WTC11 (cell line): ENCODE results near the gene VPREB3. TPM values are rescaled to one million over a fixed set of nuclear protein-coding genes. Genes with fewer than 3 reads are reported as not detected.

Experiments used
- GABPB1 ChIP-seq: sonication (generic); formaldehyde crosslinking; IDR thresholded peaks from 2 replicates; pipeline ENCODE4 v1.8.1; 2023; ENCODE audit warnings: mild to moderate bottlenecking, missing genetic modification reagents
- MLX ChIP-seq: sonication (generic); formaldehyde crosslinking; IDR thresholded peaks from 2 replicates; pipeline ENCODE4 v1.8.1; 2023; ENCODE audit warnings: mild to moderate bottlenecking, missing genetic modification reagents, moderate library complexity
- MYBL2 ChIP-seq: sonication (generic); formaldehyde crosslinking; IDR thresholded peaks from 2 replicates; pipeline ENCODE4 v1.8.1; 2023; ENCODE audit warnings: mild to moderate bottlenecking, moderate library complexity, missing genetic modification reagents
- PRRX2 ChIP-seq: fragments of 250-450 bp; sonication (Bioruptor Pico); IDR thresholded peaks from 2 replicates; pipeline ENCODE4 v1.8.0; 2021; ENCODE audit warnings: mild to moderate bottlenecking
- SMAD4 ChIP-seq: sonication (generic); formaldehyde crosslinking; IDR thresholded peaks from 2 replicates; pipeline ENCODE4 v1.8.0; 2022; ENCODE audit warnings: mild to moderate bottlenecking, missing genetic modification reagents
- ZNF219 ChIP-seq: sonication (generic); formaldehyde crosslinking; IDR thresholded peaks from 2 replicates; pipeline ENCODE4 v1.8.0; 2023; ENCODE audit warnings: missing genetic modification reagents, mild to moderate bottlenecking, borderline replicate concordance
- ZNF317 ChIP-seq: sonication (generic); formaldehyde crosslinking; IDR thresholded peaks from 2 replicates; pipeline ENCODE4 v1.8.1; 2023; ENCODE audit warnings: low read depth, mild to moderate bottlenecking, moderate library complexity, missing genetic modification reagents, borderline replicate concordance
- total RNA-seq: library from RNA; stranded (reverse); gene quantifications from 3 replicates; pipeline ENCODE4 v1.2.3, GENCODE V29; 2021
- TF ChIP-seq, protein P1 (sequence below): sonication (generic); formaldehyde crosslinking; IDR thresholded peaks from 2 replicates; pipeline ENCODE4 v1.8.0; 2022; ENCODE audit warnings: mild to moderate bottlenecking, missing genetic modification reagents
- TF ChIP-seq, protein P2 (sequence below): fragments of 250-450 bp; sonication (Bioruptor Pico); IDR thresholded peaks from 2 replicates; pipeline ENCODE4 v1.9.0; 2021; ENCODE audit warnings: mild to moderate bottlenecking
- TF ChIP-seq, protein P3 (sequence below): sonication (generic); formaldehyde crosslinking; IDR thresholded peaks from 2 replicates; pipeline ENCODE4 v1.8.1; 2023; ENCODE audit warnings: mild to moderate bottlenecking, missing genetic modification reagents
- TF ChIP-seq, protein P4 (sequence below): fragments of 250-450 bp; sonication (Bioruptor Pico); conservative IDR thresholded peaks from 2 replicates; pipeline ENCODE4 v1.9.0; 2021; ENCODE audit warnings: mild to moderate bottlenecking
- TF ChIP-seq, protein P5 (sequence below): sonication (generic); formaldehyde crosslinking; IDR thresholded peaks from 2 replicates; pipeline ENCODE4 v1.8.0; 2022; ENCODE audit warnings: mild to moderate bottlenecking, missing genetic modification reagents

The VPREB3 gene
- total RNA-seq, 1 experiment from 2014 or later = 0.81 TPM

- TF ChIP-seq ZNF317 (CRISPR knock-in tag) (no peak), MYBL2 (CRISPR knock-in tag) (no peak), SMAD4 (CRISPR knock-in tag) (no peak), PRRX2 (CRISPR knock-in tag) (no peak), GABPB1 (CRISPR knock-in tag) (no peak), MLX (no peak), ZNF219 (no peak)
- TF ChIP-seq, protein P1, sequence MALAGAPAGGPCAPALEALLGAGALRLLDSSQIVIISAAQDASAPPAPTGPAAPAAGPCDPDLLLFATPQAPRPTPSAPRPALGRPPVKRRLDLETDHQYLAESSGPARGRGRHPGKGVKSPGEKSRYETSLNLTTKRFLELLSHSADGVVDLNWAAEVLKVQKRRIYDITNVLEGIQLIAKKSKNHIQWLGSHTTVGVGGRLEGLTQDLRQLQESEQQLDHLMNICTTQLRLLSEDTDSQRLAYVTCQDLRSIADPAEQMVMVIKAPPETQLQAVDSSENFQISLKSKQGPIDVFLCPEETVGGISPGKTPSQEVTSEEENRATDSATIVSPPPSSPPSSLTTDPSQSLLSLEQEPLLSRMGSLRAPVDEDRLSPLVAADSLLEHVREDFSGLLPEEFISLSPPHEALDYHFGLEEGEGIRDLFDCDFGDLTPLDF (CRISPR knock-in tag) = no peak
- TF ChIP-seq, protein P2, sequence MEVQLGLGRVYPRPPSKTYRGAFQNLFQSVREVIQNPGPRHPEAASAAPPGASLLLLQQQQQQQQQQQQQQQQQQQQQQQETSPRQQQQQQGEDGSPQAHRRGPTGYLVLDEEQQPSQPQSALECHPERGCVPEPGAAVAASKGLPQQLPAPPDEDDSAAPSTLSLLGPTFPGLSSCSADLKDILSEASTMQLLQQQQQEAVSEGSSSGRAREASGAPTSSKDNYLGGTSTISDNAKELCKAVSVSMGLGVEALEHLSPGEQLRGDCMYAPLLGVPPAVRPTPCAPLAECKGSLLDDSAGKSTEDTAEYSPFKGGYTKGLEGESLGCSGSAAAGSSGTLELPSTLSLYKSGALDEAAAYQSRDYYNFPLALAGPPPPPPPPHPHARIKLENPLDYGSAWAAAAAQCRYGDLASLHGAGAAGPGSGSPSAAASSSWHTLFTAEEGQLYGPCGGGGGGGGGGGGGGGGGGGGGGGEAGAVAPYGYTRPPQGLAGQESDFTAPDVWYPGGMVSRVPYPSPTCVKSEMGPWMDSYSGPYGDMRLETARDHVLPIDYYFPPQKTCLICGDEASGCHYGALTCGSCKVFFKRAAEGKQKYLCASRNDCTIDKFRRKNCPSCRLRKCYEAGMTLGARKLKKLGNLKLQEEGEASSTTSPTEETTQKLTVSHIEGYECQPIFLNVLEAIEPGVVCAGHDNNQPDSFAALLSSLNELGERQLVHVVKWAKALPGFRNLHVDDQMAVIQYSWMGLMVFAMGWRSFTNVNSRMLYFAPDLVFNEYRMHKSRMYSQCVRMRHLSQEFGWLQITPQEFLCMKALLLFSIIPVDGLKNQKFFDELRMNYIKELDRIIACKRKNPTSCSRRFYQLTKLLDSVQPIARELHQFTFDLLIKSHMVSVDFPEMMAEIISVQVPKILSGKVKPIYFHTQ = no peak
- TF ChIP-seq, protein P3, sequence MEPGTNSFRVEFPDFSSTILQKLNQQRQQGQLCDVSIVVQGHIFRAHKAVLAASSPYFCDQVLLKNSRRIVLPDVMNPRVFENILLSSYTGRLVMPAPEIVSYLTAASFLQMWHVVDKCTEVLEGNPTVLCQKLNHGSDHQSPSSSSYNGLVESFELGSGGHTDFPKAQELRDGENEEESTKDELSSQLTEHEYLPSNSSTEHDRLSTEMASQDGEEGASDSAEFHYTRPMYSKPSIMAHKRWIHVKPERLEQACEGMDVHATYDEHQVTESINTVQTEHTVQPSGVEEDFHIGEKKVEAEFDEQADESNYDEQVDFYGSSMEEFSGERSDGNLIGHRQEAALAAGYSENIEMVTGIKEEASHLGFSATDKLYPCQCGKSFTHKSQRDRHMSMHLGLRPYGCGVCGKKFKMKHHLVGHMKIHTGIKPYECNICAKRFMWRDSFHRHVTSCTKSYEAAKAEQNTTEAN (CRISPR knock-in tag) = no peak
- TF ChIP-seq, protein P4, sequence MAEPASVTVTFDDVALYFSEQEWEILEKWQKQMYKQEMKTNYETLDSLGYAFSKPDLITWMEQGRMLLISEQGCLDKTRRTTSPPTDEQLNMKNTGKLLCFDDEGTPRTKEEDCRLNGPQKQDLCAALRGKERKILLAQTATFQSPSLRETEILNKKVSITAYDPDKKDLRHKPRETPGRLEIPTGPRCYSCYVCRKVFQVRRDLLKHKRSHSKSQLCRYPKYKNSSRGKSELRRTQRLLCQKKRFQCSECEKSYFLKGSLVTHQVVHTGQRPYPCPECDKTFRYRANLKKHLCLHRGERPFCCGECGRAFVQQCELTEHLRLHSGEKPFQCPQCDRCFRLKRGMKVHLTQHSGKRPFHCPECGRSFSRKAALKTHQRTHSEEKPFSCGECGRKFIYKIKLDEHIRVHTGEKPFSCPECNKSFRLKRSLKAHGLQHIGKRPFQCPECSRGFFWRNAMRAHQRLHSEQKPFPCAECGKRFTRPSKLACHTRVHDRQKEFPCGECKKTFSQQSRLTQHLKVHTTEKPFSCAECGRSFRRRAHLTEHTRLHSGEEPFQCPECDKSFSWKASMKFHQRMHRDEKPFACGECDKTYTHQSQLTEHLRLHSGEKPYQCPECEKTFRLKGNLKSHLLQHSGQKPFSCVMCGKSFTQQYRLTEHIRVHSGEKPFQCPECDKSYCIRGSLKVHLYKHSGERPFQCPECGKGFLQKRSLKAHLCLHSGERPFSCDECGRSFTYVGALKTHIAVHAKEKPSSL = no peak
- TF ChIP-seq, protein P5, sequence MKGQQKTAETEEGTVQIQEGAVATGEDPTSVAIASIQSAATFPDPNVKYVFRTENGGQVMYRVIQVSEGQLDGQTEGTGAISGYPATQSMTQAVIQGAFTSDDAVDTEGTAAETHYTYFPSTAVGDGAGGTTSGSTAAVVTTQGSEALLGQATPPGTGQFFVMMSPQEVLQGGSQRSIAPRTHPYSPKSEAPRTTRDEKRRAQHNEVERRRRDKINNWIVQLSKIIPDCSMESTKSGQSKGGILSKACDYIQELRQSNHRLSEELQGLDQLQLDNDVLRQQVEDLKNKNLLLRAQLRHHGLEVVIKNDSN (CRISPR knock-in tag) = no peak
Observed at GRCh38 chr22:23704062-23704461, 50.2 kb downstream of the VPREB3 start (continued).

Other genes starting within 250 kb of the VPREB3 start
- gene IGLL1, start 174.1 kb downstream of the VPREB3 start, total RNA-seq = not detected in 3 replicates
- 0.21 to 0.32 TPM (median 0.26 TPM) in 3 replicates for gene DRICH1, start 122.1 kb downstream of the VPREB3 start, total RNA-seq
- 0.05 TPM in 1 of 3 replicates, not detected in the others for gene RGL4, start 63.4 kb downstream of the VPREB3 start, total RNA-seq
- gene ZNF70, start 3.3 kb downstream of the VPREB3 start, total RNA-seq = 3.3 to 3.6 TPM (median 3.3 TPM) in 3 replicates
- gene C22orf15, start 8.6 kb upstream of the VPREB3 start, total RNA-seq = 2.7 to 3.6 TPM (median 3.5 TPM) in 3 replicates
- gene CHCHD10, start 13.5 kb upstream of the VPREB3 start, total RNA-seq = 170 to 198 TPM (median 171 TPM) in 3 replicates
- gene MMP11, start 18.4 kb upstream of the VPREB3 start, total RNA-seq = 14.5 to 16.5 TPM (median 16.2 TPM) in 3 replicates
- gene SMARCB1, start 32.5 kb upstream of the VPREB3 start, total RNA-seq = 135 to 149 TPM (median 146 TPM) in 3 replicates
- 10.9 to 12.5 TPM (median 11.3 TPM) in 3 replicates for gene DERL3, start 84.6 kb upstream of the VPREB3 start, total RNA-seq
- 17.2 to 21.1 TPM (median 19.9 TPM) in 3 replicates for gene SLC2A11, start 103.5 kb upstream of the VPREB3 start, total RNA-seq
- gene MIF, start 140.0 kb upstream of the VPREB3 start, total RNA-seq = 1,424 to 1,978 TPM (median 1,885 TPM) in 3 replicates
- 16.6 to 23.2 TPM (median 19.8 TPM) in 3 replicates for gene GSTT2B, start 206.8 kb upstream of the VPREB3 start, total RNA-seq
- 3.6 to 5.8 TPM (median 3.6 TPM) in 3 replicates for gene DDTL, start 212.5 kb upstream of the VPREB3 start, total RNA-seq
- gene DDT, start 220.0 kb upstream of the VPREB3 start, total RNA-seq = 194 to 238 TPM (median 205 TPM) in 3 replicates
- 0.50 to 1.2 TPM (median 1.1 TPM) in 3 replicates for gene GSTT2, start 225.7 kb upstream of the VPREB3 start, total RNA-seq